Astrocyte of the spinal cord (primary cell): ENCODE results near the gene PCYOX1L.

Experiments
- DNase-seq: peaks from one replicate; pipeline ENCODE4 v3.0.0; 2011; ENCODE audit warnings: low read depth, low spot score
- H3K4me3 ChIP-seq: 2 replicates; pipeline ENCODE4 v1.5.1; 2011; ENCODE audit warnings: low read depth, mild to moderate bottlenecking, low read length, moderate library complexity
- in situ Hi-C: cut with HindIII; loops from 2 replicates; pipeline ENCODE4 v1.10.0; 2017; ENCODE audit warnings: low sequenced_read_pairs
- TF ChIP-seq, protein P1 (sequence below): IDR thresholded peaks from 2 replicates; pipeline ENCODE4 v1.5.1; 2012; ENCODE audit warnings: low read depth, mild to moderate bottlenecking, low read length, inconsistent platforms

Gene PCYOX1L

GRCh38 chr5:149345147-149345891 lies 12.5 kb upstream of the PCYOX1L start, which contains the start of gene GRPEL2:
GRPEL2 (plus strand) TSS chr5:149345499; CDS start chr5:149345540, 41 bp downstream.
- peak; percentile 97 for DNase-seq
- TF ChIP-seq, protein P1, sequence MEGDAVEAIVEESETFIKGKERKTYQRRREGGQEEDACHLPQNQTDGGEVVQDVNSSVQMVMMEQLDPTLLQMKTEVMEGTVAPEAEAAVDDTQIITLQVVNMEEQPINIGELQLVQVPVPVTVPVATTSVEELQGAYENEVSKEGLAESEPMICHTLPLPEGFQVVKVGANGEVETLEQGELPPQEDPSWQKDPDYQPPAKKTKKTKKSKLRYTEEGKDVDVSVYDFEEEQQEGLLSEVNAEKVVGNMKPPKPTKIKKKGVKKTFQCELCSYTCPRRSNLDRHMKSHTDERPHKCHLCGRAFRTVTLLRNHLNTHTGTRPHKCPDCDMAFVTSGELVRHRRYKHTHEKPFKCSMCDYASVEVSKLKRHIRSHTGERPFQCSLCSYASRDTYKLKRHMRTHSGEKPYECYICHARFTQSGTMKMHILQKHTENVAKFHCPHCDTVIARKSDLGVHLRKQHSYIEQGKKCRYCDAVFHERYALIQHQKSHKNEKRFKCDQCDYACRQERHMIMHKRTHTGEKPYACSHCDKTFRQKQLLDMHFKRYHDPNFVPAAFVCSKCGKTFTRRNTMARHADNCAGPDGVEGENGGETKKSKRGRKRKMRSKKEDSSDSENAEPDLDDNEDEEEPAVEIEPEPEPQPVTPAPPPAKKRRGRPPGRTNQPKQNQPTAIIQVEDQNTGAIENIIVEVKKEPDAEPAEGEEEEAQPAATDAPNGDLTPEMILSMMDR, result no peak
- H3K4me3 ChIP-seq, result peak within 1 kb of the TSS; percentile 65
- in situ Hi-C loops, result no loop called here

DNA sequence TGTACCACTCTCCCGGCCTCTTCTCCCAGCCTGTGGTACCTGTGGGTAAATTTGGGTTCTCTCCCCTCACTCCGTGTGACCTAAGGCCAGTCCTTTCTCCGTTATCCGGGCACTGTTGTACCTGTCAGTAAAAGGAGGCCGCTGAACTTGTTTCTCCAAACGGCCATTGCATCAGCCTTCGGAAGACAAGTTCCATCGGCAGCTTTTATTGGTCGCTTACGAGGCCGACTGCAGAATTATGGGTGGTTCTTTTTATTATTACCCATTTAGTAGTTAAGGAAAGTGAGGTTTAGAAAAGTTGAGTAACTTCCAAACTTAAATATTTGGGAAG lies 12.0 kb upstream of the PCYOX1L start:
- peak overlapping the region; percentile 65 for H3K4me3 ChIP-seq
- in situ Hi-C loops, result no loop called here
- peak; percentile 44 for DNase-seq
- TF ChIP-seq, protein P1, result no peak

GRCh38 chr5:149348518-149348917 lies 9.3 kb upstream of the PCYOX1L start:
- in situ Hi-C loops, result no loop called here

DNA sequence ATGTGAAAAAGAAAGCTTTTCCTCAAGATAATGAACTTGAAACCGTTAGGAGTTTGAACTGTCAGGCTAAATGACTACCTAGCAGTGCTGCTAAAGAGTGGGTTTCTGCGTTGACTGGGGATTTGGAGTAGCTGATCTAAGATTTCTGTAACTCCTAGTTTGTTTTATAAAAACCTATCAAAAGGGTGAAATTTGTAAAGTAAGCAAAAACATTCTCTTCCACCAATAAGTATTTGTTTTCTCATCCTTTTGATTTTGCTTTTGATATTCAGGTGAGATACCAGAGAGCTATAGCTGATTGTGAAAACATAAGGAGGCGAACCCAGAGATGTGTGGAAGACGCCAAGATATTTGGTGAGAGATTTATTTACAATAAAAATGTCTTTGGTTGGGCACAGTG lies 8.5 kb upstream of the PCYOX1L start:
- in situ Hi-C loops, result no loop called here
- H3K4me3 ChIP-seq, result no peak overlapping the region
- DNase-seq, result no peak
- TF ChIP-seq, protein P1, result no peak

More at GRCh38 chr5:149348518-149348917, 9.3 kb upstream of the PCYOX1L start:
- DNase-seq, result no peak
- no peak overlapping the region for H3K4me3 ChIP-seq
- TF ChIP-seq, protein P1, result no peak

DNA sequence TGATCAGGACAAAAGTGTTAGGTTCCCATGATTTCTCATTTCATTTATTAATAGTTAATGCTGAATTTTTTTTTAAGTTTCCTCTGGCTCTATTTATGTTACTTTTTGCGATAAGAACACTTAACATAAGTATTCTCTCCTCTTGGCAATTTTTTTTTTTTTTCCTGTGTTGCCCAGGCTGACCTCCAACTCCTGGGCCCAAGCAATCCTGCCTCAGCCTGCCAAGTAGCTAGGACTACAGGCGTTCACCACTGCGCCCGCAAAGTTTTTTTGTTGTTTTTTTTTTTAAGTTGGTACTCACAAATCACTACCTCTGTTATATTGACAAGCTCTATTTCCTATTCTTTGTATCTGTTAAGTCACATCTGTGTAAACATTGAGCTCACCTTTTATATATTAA lies 5.7 kb upstream of the PCYOX1L start:
- no peak for DNase-seq
- TF ChIP-seq, protein P1, result no peak
- no peak overlapping the region for H3K4me3 ChIP-seq
- in situ Hi-C loops, result no loop called here

- in situ Hi-C loops, result no loop called here
- H3K4me3 ChIP-seq, result no peak overlapping the region
- no peak for DNase-seq
- TF ChIP-seq, protein P1, result no peak
These were observed 3.9 kb upstream of the PCYOX1L start for GRCh38 chr5:149353911-149354310.
